A673 (cell line): ENCODE results near the gene FTO.

Experiments used
- CTCF ChIP-seq: fragments of 300-800, 200-600 bp; sonication (generic); conservative IDR thresholded peaks from 2 replicates; pipeline ENCODE4 v1.5.1; 2017; ENCODE audit warnings: low read depth, mild to moderate bottlenecking, antibody characterized with exemption, low read length, moderate library complexity, mixed read lengths
- EZH2 ChIP-seq: fragments of 200-600 bp; sonication (generic); IDR thresholded peaks from 2 replicates; pipeline ENCODE4 v1.6.1; 2017; ENCODE audit warnings: borderline replicate concordance, low read depth, mild to moderate bottlenecking, mixed read lengths, antibody characterized with exemption, low read length; ENCODE audit not compliant: poor library complexity, severe bottlenecking

GRCh38 chr16:53768167-53768566 lies 64.2 kb downstream of the FTO start:
- TF ChIP-seq CTCF (no peak), EZH2 (no peak)
